Esophagus mucosa (tissue), 1 donor: ENCODE results near the gene HPS1. TPM values are rescaled to one million over a fixed set of nuclear protein-coding genes. Genes with fewer than 3 reads are reported as not detected.

Experiments used
- ATAC-seq: fragments of 200-7000 bp; cut with Tn5 transposase; one replicate; pipeline ENCODE4 v1.9.1; 2020
- total RNA-seq: library from RNA; stranded (reverse); gene quantifications from one replicate; pipeline ENCODE4 v1.2.4, GENCODE V29; 2023
- donor health status: DM: yes; HTN: yes; CAD: no.

HPS1 gene
- total RNA-seq, 1 donor from 2014 or later: 29.7 TPM

GRCh38 chr10:98463976-98464754 lies 17.4 kb upstream of the HPS1 start:
- ATAC-seq: no peak

- ATAC-seq: no peak
Measured at GRCh38 chr10:98463016-98463415, 16.3 kb upstream of the HPS1 start.

GRCh38 chr10:98461500-98461842 lies 14.7 kb upstream of the HPS1 start:
- ATAC-seq: no peak

- ATAC-seq: peak; percentile 86
Measured at GRCh38 chr10:98460837-98461499, 14.2 kb upstream of the HPS1 start.

- no peak for ATAC-seq
Measured at GRCh38 chr10:98458809-98459784, 12.4 kb upstream of the HPS1 start.

- no peak for ATAC-seq
Measured at GRCh38 chr10:98457721-98458120, 11.0 kb upstream of the HPS1 start.

GRCh38 chr10:98456686-98457482 lies 10.1 kb upstream of the HPS1 start:
- no peak for ATAC-seq

GRCh38 chr10:98456043-98456570 lies 9.4 kb upstream of the HPS1 start:
- no peak for ATAC-seq

GRCh38 chr10:98453729-98454128 lies 7.0 kb upstream of the HPS1 start:
- ATAC-seq: no peak

- no peak for ATAC-seq
Measured at GRCh38 chr10:98450618-98451017, 3.9 kb upstream of the HPS1 start.

- ATAC-seq: no peak
Measured at GRCh38 chr10:98449287-98449686, 2.6 kb upstream of the HPS1 start.

- peak; percentile 35 for ATAC-seq
Measured at GRCh38 chr10:98446151-98446660, 529 bp downstream of the HPS1 start.

GRCh38 chr10:98445200-98445812 lies 1.4 kb downstream of the HPS1 start:
- no peak for ATAC-seq

- ATAC-seq: no peak
Measured at GRCh38 chr10:98444314-98445006, 2.3 kb downstream of the HPS1 start.

- ATAC-seq: no peak
Measured at GRCh38 chr10:98438715-98439114, 8.0 kb downstream of the HPS1 start.

- no peak for ATAC-seq
Measured at GRCh38 chr10:98436704-98437103, 10.0 kb downstream of the HPS1 start.

- no peak for ATAC-seq
Measured at GRCh38 chr10:98435178-98435577, 11.6 kb downstream of the HPS1 start.

GRCh38 chr10:98433881-98434732 lies 12.6 kb downstream of the HPS1 start:
- ATAC-seq: no peak

- no peak for ATAC-seq
Measured at GRCh38 chr10:98433371-98433770, 13.4 kb downstream of the HPS1 start.

- no peak for ATAC-seq
Measured at GRCh38 chr10:98432330-98432729, 14.4 kb downstream of the HPS1 start.
